Breast epithelium (tissue), 4 donors: ENCODE data around the gene FAM53A. TPM values are rescaled to one million over a fixed set of nuclear protein-coding genes. Genes with fewer than 3 reads are reported as not detected.

Source experiments
- DNase-seq, 2 donors: peaks; one replicate each; pipeline ENCODE4 v3.0.0-alpha.2; 2019; ENCODE audit warnings: low spot score in 2 of 2
- H3K27ac ChIP-seq, 2 donors: fragments of 200-600 bp; sonication (generic) in 1 of 2; one replicate each; pipeline ENCODE4 v1.5.1; 2016 to 2019; ENCODE audit warnings: mild to moderate bottlenecking in 1 of 2
- H3K27me3 ChIP-seq, 2 donors: fragments of 200-600 bp; sonication (generic) in 1 of 2; one replicate each; pipeline versions ENCODE4 v1.5.1 to v1.6.0; 2017 to 2019; ENCODE audit warnings: control low read depth in 1 of 2, mild to moderate bottlenecking in 1 of 2
- H3K36me3 ChIP-seq: fragments of 200-600 bp; one replicate; pipeline ENCODE4 v1.5.1; 2019
- H3K4me1 ChIP-seq, 2 donors: fragments of 200-600 bp; sonication (generic); one replicate each; pipeline ENCODE4 v1.5.1; 2016 to 2019; ENCODE audit warnings: control low read depth in 1 of 2
- H3K4me3 ChIP-seq, 3 donors: fragments of 200-600 bp; sonication (generic); 1 replicate in 2 of 3; 2 replicates in 1 of 3; pipeline ENCODE4 v1.5.1; 2016 to 2019; ENCODE audit warnings: mild to moderate bottlenecking in 3 of 3, moderate library complexity in 2 of 3
- H3K9me3 ChIP-seq, 2 donors: fragments of 200-600 bp; sonication (generic) in 1 of 2; one replicate each; pipeline ENCODE4 v1.5.1; 2016 to 2019; ENCODE audit warnings: control low read depth in 1 of 2
- CTCF ChIP-seq, 3 donors: fragments of 450-650 bp; IDR thresholded peaks; one replicate each; pipeline ENCODE4 v1.5.1; 2016 to 2017; ENCODE audit warnings: antibody characterized with exemption in 3 of 3, mild to moderate bottlenecking in 3 of 3, moderate library complexity in 3 of 3
- POLR2A ChIP-seq: fragments of 450-650 bp; IDR thresholded peaks from one replicate; pipeline ENCODE4 v1.6.1; 2016; ENCODE audit warnings: antibody characterized with exemption, mild to moderate bottlenecking, moderate library complexity
- POLR2AphosphoS5 ChIP-seq, 3 donors: sonication (generic); formaldehyde crosslinking; IDR thresholded peaks; one replicate each; pipeline ENCODE4 v1.6.1; 2017; ENCODE audit warnings: antibody characterized with exemption in 3 of 3
- intact Hi-C: fragments of 100-400 bp; cut with DNase I; formaldehyde crosslinking; loops from one replicate; pipeline ENCODE4 v1.15.1; 2023; ENCODE audit warnings: low total_unique reads
- total RNA-seq, 3 donors: library from RNA; depleted of rRNA; stranded (reverse); fragments of >200 nt; gene quantifications; one replicate each; pipeline ENCODE4 v1.1.0, GENCODE V29; 2016

Gene FAM53A
- total RNA-seq, 3 donors from 2014 or later, result 3.7 to 7.2 (median 4.6) TPM

- no peak overlapping the region for H3K27ac ChIP-seq
- H3K4me3 ChIP-seq, result no peak overlapping the region
- no peaks in the 10 kb centered on the region for H3K4me1 ChIP-seq
- intact Hi-C loops, result no loop called here
- DNase-seq, result no peak
- H3K9me3 ChIP-seq, result no peaks in the 10 kb centered on the region
- no peaks in the 10 kb centered on the region for H3K27me3 ChIP-seq
- no peak for TF ChIP-seq CTCF (IDR thresholded peaks at IDR 0.05)
- TF ChIP-seq POLR2A, result no peak
- no peak for TF ChIP-seq POLR2AphosphoS5 (IDR thresholded peaks at IDR 0.05)
- H3K36me3 ChIP-seq, result no peaks in the 10 kb centered on the region
Observed at GRCh38 chr4:1668488-1668840, 15.6 kb downstream of the FAM53A start.

GRCh38 chr4:1667273-1667672 lies 16.8 kb downstream of the FAM53A start:
- no peak for TF ChIP-seq CTCF (IDR thresholded peaks at IDR 0.05)
- TF ChIP-seq POLR2A, result no peak
- no peak for TF ChIP-seq POLR2AphosphoS5 (IDR thresholded peaks at IDR 0.05)
- Histone ChIP-seq H3K4me1 (no peaks in the 10 kb centered on the region), H3K27ac (no peak overlapping the region), H3K9me3 (no peaks in the 10 kb centered on the region), H3K27me3 (no peaks in the 10 kb centered on the region), H3K4me3 (no peak overlapping the region), H3K36me3 (no peaks in the 10 kb centered on the region)
- intact Hi-C loops, result no loop called here
- no peak for DNase-seq

GRCh38 chr4:1666391-1666790 lies 17.7 kb downstream of the FAM53A start:
- no peak for TF ChIP-seq POLR2AphosphoS5 (IDR thresholded peaks at IDR 0.05)
- TF ChIP-seq POLR2A, result no peak
- TF ChIP-seq CTCF (IDR thresholded peaks at IDR 0.05), result no peak
- no peak overlapping the region for H3K27ac ChIP-seq
- no peaks in the 10 kb centered on the region for H3K27me3 ChIP-seq
- intact Hi-C loops, result no loop called here
- H3K4me3 ChIP-seq, result no peak overlapping the region
- no peaks in the 10 kb centered on the region for H3K9me3 ChIP-seq
- DNase-seq, result no peak
- H3K36me3 ChIP-seq, result no peaks in the 10 kb centered on the region
- H3K4me1 ChIP-seq, result no peaks in the 10 kb centered on the region

- intact Hi-C loops, result no loop called here
- no peak overlapping the region for H3K27ac ChIP-seq
- H3K4me1 ChIP-seq, result no peaks in the 10 kb centered on the region
- TF ChIP-seq POLR2AphosphoS5 (IDR thresholded peaks at IDR 0.05) (no peak), POLR2A (no peak)
- DNase-seq, result no peak
- H3K36me3 ChIP-seq, result no peaks in the 10 kb centered on the region
- H3K9me3 ChIP-seq, result no peaks in the 10 kb centered on the region
- no peak overlapping the region for H3K4me3 ChIP-seq
- no peaks in the 10 kb centered on the region for H3K27me3 ChIP-seq
Observed at GRCh38 chr4:1664141-1664540, 20.0 kb downstream of the FAM53A start.

- H3K27ac ChIP-seq, result no peak overlapping the region
- H3K36me3 ChIP-seq, result no peaks in the 10 kb centered on the region
- TF ChIP-seq CTCF (IDR thresholded peaks at IDR 0.05) (no peak), POLR2AphosphoS5 (IDR thresholded peaks at IDR 0.05) (no peak), POLR2A (no peak)
- H3K4me1 ChIP-seq, result no peaks in the 10 kb centered on the region
- H3K27me3 ChIP-seq, result no peaks in the 10 kb centered on the region
- no peaks in the 10 kb centered on the region for H3K9me3 ChIP-seq
- H3K4me3 ChIP-seq, result no peak overlapping the region
- no peak for DNase-seq
- intact Hi-C loops, result no loop called here
Observed at GRCh38 chr4:1663549-1663948, 20.6 kb downstream of the FAM53A start.

GRCh38 chr4:1661695-1662094 lies 22.4 kb downstream of the FAM53A start:
- no peaks in the 10 kb centered on the region for H3K36me3 ChIP-seq
- no peaks in the 10 kb centered on the region for H3K9me3 ChIP-seq
- no peaks in the 10 kb centered on the region for H3K27me3 ChIP-seq
- intact Hi-C loops, result no loop called here
- H3K27ac ChIP-seq, result no peak overlapping the region
- no peak for DNase-seq
- H3K4me1 ChIP-seq, result no peaks in the 10 kb centered on the region
- TF ChIP-seq CTCF (IDR thresholded peaks at IDR 0.05) (no peak), POLR2A (no peak), POLR2AphosphoS5 (IDR thresholded peaks at IDR 0.05) (no peak)
- no peak overlapping the region for H3K4me3 ChIP-seq
